ENCODE data around the gene TM4SF5. TPM values are rescaled to one million over a fixed set of nuclear protein-coding genes. Genes with fewer than 3 reads are reported as not detected.
A peak's percentile ranks its signal among the peaks of the same experiment; 100 is the strongest.

TM4SF5 gene
- total and polyA plus RNA-seq, 8 donors = 0.31 to 1.2 (median 0.61) TPM; not detected in 2

GRCh38 chr17:4806456-4806776 is 34.7 kb downstream of the TM4SF5 start:
- peak overlapping the region; percentile 58 to 78 (median 73) for H3K4me3 ChIP-seq
- FAIRE-seq (no peak), DNase-seq (no peak), ATAC-seq (peak in 1 of 4 donors; percentile 0)
- WGBS, 2 donors = 0 to 1% methylated on average over 14 to 16 of the region's 16 CpGs
- no peaks in the 10 kb centered on the region for H3K27me3 ChIP-seq
- peaks cover 0 to 12% (median 6%) of the 10 kb centered on the region in 3 donors for H3K4me1 ChIP-seq
- intact Hi-C loops (cut with DNase I) = no loop called here
- no peaks in the 10 kb centered on the region for H3K9me3 ChIP-seq
- H3K27ac ChIP-seq = no peak overlapping the region
- no peak for TF ChIP-seq CTCF (IDR thresholded peaks at IDR 0.05)
- H3K36me3 ChIP-seq = no peaks in the 10 kb centered on the region

- peak; percentile 85 to 94 (median 88) for DNase-seq
- Histone ChIP-seq H3K9me3 (no peaks in the 10 kb centered on the region), H3K4me1 (peaks cover 0 to 12% (median 6%) of the 10 kb centered on the region in 3 donors), H3K36me3 (no peaks in the 10 kb centered on the region), H3K4me3 (peak within 1 kb of the TSS; percentile 58 to 78 (median 73)), H3K27me3 (no peaks in the 10 kb centered on the region), H3K27ac (peak within 1 kb of the TSS in 3 of 4 donors; percentile 41 to 50 (median 49))
- ATAC-seq = peak; percentile 99
- 0 to 1% methylated on average over 49 to 106 of the region's 106 CpGs for WGBS, 2 donors
- no peak for FAIRE-seq
- intact Hi-C loops (cut with DNase I) = no loop called here
- no peak for TF ChIP-seq CTCF (IDR thresholded peaks at IDR 0.05)
These were observed 35.3 kb downstream of the TM4SF5 start, which contains the start of gene PLD2 for GRCh38 chr17:4806777-4807604. Gene PLD2 (plus strand): TSS chr17:4807152. CDS start chr17:4807773, 621 bp downstream.

- no peak for FAIRE-seq
- Histone ChIP-seq H3K4me1 (peaks cover 0 to 12% (median 6%) of the 10 kb centered on the region in 3 donors), H3K27ac (peak overlapping the region in 1 of 4 donors; percentile 41), H3K4me3 (peak overlapping the region; percentile 58 to 78 (median 73)), H3K36me3 (no peaks in the 10 kb centered on the region), H3K9me3 (no peaks in the 10 kb centered on the region), H3K27me3 (no peaks in the 10 kb centered on the region)
- peak in 3 of 6 donors; percentile 61 to 75 (median 62) for DNase-seq
- no peak for TF ChIP-seq CTCF (IDR thresholded peaks at IDR 0.05)
- ATAC-seq = peak; percentile 3 to 23 (median 16)
- intact Hi-C loops (cut with DNase I) = no loop called here
- WGBS, 2 donors = 20 to 27% methylated on average over 32 of the region's 32 CpGs
These were observed 36.1 kb downstream of the TM4SF5 start for GRCh38 chr17:4807605-4808377.

GRCh38 chr17:4808378-4808767 is 36.7 kb downstream of the TM4SF5 start:
- Histone ChIP-seq H3K27ac (no peak overlapping the region), H3K4me3 (peak overlapping the region in 1 of 4 donors; percentile 78), H3K36me3 (no peaks in the 10 kb centered on the region), H3K4me1 (peaks cover 0 to 12% (median 6%) of the 10 kb centered on the region in 3 donors), H3K27me3 (no peaks in the 10 kb centered on the region), H3K9me3 (no peaks in the 10 kb centered on the region)
- intact Hi-C loops (cut with DNase I) = no loop called here
- peak in 3 of 4 donors; percentile 37 to 44 (median 38) for ATAC-seq
- DNase-seq = peak; percentile 45 to 82 (median 78)
- WGBS, 2 donors = 24 to 25% methylated on average over 6 of the region's 6 CpGs
- no peak for TF ChIP-seq CTCF (IDR thresholded peaks at IDR 0.05)
- FAIRE-seq = no peak
